HG03066 (cell line): ENCODE measurements around the gene RUNDC3A.

Source experiments
- ATAC-seq: cut with Tn5 transposase; IDR thresholded peaks from one replicate; pipeline ENCODE4 v1.9.1; 2021; ENCODE audit warnings: low read depth; ENCODE audit not compliant: unreplicated experiment

RUNDC3A gene

DNA sequence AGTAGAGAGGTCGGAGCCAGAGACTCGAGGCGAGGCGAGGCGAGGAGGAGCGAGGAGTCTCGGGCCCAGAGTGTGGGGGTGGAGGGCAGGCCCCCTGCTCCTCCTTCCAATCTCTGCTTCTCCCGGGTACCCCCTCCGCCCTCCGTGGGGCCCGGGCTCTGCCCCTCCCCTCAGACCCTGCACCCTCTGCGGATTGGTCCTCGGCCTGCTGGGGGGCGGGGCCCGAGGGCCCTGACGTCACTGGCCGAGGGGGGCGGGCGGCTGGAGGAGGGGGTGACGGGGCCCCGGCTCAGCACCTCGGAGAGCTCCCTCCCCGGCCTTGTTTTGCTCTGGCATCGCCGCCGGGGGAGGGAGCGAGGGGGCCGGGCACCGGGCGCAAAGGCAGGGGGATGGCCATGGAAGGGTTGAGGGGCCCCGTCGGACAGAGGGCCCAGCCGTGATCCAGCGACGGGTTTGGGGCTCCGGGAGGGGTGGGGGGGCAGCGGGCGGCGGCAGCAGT lies at the start of gene RUNDC3A:
Gene RUNDC3A, plus strand, starts transcription at position 282 of the 499 bp plus-strand sequence. CDS start 232 bp downstream, outside the sequence.
- ATAC-seq: no peak

DNA sequence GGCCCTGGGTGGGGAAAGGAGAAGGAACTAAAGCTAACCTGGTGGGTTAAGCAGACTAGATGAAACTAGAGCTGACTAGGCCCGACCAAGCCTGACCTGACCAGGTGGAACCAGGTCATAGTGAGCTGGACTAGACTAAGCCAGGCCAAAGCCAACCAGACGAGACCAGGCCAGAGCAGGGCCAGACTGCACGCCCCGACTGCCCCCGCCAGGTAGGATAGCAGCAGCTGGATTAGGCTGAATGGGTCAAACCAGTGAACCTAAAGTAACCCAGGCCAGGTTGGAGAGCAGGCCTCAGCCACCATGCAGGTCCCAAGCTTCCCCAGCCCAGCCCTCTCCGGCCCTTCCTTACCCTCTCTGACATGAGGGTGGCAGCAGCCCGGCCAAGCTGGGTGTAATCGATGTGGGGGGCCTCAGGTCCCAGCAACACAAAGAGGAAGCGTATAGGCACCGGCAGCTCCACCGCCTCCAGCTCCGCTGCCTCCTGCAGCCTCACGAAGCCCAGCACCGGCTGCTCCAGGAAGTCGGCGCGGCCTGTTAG lies 49.5 kb upstream of the RUNDC3A start:
- no peak for ATAC-seq

DNA sequence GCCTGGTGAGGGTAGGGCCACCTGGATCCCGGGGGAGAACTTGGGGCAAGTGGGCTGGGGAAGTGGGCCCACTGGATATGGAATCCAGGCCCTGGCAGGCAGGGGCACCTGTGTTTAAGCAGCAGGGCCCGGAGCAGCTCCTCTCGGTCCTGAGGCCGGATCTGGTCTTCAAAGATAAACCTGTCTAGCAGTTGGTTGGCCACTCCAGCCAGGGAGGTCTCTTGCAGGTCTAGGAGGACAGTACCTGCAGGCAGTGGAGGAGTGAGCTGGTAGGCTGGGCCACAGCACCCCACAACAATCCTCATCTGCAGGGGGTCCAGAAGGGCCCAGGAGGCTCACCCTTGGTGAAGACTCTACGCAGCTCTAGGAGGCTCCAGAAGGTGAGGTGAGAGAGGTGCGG lies 48.1 kb upstream of the RUNDC3A start:
- no peak for ATAC-seq

DNA sequence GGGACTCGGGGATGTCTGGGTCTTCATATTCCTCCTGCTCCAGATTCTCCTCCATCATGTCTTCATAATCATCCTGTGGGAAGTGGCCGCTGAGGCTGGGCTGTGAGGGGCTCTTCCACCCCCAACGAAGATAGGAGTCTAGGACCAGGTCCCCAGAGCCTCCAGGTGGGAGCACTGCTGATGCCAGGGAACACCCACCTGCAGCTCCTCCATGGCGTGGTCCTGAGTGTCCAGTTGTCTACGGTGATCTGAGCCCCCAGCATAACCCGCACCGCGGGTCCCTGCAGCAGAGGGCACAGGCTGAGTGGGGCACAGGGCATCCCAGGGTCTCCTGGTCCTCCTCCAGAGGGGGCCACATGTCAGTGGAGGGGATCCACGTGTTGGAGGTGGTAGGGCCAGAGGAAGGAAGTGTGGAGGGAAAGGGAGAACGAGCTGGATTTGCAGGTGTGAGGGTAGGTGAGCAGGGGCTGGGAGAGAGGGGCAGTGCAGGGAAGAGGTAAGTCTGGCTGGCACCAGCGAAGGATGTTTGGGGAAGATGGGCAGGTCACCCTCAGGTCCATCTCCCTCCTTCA lies 45.7 kb upstream of the RUNDC3A start:
- no peak for ATAC-seq

DNA sequence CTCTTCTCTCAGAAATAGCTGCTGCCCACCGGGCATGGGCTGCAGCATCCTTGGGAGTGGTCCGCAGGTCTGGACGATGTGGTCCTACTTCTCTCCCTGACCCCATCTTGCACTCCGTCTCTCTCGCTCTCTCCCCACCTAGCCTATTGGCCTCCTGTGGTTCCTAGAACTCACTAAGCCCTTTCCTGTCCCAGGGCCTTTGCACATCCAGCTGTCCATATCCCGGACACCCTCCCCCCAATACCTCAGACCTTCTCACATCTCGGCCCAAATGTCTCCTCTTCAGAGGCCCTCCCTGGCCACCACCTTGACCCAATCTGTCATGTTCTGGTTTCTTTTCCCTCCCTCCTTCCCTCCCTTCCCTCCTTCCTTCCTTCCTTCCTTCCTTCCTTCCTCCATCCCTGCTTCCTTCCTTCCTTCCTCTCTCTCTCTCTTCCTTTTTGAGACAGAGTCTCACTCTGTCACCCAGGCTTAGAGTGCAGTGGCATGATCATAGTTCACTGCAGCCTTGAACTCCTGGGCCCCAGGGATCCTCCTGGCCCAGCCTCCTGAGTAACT lies 45.0 kb upstream of the RUNDC3A start:
- ATAC-seq: no peak

DNA sequence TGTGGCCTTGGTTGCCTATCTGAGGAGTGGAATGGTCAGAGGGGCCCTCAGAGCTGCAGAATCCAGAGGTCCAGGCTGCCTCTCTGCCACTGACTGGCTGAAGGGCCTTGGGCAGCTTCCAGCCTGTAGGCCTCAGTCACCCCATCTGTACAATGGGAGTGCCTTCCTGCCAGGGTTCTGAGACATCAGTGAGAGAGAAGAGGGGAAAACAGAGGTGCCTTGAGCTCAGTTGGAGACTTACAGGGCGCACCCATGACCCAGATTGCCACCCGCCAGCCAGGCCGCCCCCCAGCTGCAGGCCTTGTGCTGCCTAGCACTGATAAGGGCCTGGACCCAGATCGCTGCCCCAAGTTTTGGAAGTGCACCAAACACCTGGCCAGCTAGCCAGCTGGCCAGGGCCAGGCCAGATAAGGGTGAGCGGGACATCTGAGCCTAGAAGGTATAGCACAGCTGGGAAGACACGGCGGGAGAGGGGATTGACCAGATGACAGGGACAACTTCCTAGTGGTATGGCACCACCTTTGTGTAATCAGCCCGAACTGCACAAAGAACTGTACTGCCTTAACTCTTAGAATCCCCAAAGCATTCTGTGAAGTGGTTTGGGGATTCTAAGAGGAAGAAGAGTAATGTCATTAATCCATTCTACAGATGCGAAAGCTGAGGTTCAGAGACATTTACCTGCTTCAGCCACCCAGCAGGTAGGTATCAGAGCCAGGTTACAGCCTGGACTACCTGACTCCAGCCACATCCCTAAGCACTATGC lies 41.8 kb upstream of the RUNDC3A start:
- no peak for ATAC-seq

DNA sequence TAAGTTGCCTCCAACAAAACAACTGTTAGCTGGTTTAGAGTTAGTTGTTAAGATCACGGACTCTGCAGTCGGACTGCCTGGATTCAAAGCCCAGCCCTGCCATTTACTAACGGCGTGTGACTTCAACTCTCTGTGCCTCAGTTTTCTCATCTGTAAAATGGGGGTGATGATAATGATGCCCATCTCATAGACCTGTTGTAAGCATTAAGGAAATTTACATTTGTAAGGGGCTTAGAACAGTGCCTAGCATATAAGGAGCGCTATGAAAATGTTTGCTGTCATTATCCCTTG lies 41.3 kb upstream of the RUNDC3A start:
- no peak for ATAC-seq

DNA sequence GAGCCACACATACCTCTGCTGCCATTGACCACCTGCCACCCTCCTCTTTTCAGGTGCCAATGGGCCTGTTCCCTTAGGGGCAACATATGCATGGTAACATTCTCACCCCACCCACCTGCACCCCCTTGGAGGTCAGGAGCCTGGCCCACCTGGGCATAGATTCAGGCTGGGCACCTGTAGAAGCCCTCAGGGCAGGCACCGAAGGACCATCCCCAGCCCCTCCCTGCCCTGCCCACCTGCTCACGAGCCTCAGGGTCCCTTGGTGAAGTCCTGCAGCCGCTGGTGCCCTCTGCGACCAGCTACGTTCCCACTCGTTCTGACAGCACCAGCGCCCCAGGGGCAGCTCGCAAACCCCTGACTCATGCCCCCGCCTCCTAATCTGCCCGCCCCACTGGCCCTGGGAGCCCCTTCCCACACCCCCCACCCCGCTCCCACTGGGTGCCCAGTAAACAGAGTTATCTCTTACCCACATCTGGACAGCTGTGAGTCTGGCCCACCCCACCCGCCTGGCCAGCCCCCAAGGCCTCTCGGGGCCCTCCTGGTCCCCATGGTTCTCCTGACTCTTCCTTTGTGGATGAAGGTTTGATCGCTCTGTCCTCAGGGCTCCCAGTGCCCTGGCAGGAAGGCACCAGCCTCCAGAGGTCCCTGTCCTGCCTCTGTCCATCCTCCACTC lies 40.4 kb upstream of the RUNDC3A start, which contains the start of gene SLC4A1:
Gene SLC4A1, minus strand, starts transcription at position 318 of the 673 bp plus-strand sequence. CDS start 5,269 bp downstream, outside the sequence.
- ATAC-seq: no peak

DNA sequence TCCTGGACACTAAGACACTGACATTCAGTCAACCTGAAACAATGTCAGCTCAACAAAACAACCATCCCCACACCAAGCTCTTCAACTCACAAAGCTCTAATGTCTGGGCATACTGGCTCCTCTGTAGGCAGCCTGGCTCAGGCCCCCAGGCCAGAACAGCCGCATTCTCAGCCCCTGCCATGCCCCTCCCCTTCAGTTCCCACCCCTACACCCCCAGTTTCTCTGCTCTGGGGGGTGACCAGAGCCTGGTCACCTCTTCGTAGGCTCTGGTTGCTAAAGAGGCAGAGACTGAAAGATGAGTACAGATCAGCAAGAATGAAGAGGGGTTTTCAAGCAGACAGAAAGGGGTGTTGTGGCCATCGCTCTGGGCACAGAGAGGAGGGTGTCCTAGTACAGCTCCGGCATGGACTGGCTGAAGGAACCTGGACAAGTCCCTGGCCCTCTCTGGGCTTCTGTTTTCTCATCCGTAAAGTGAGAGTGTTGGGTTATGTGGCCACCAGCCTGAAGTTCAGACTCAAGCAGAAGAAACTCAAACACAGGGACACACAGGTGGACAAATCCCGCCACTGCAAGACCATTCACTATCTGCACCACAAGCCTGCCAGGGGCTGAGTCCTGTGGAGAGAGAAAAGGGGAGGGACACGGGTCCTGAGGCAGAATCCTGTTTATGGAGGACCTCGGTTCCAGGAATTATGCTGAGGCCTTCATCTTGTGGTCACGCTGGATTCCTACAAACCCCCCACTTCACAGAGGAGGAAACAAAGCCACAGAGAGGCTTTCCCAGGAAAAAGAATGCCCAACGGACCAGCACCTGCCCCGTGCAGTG lies 39.5 kb upstream of the RUNDC3A start:
- ATAC-seq: no peak

DNA sequence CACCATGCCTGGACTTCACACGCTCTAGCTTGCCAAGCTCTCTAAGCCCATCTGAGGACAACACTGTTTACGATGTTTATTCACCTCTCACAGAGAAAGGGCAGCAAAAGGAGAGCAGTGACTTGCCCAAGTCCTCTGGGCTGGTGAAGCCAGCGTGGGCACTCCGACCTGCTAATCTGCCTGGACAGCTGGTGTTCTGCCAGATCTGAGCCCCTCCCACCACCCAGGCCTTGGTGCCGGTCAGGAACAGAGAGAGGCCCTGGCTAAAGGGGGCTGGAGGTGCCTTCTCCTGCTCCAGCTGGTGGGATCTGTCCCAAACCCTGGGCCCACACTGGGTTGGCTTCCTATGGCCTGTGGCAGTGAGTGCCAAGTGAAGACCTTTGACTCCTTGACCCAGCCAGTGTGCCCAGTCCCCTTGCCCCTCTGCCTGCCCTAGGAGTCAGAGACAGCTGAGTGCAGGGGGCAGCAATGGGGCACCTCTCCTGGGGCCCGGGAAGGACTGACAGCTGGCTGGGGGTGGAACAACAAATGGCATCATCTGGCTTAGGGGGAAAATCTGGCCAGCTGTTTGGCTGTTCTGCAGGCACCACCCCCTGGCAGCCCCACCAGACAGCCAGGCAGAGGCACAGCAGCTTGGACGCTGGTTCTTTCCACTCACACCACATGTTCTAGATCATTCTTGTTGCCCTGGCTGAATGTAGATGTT lies 38.7 kb upstream of the RUNDC3A start:
- ATAC-seq: no peak

DNA sequence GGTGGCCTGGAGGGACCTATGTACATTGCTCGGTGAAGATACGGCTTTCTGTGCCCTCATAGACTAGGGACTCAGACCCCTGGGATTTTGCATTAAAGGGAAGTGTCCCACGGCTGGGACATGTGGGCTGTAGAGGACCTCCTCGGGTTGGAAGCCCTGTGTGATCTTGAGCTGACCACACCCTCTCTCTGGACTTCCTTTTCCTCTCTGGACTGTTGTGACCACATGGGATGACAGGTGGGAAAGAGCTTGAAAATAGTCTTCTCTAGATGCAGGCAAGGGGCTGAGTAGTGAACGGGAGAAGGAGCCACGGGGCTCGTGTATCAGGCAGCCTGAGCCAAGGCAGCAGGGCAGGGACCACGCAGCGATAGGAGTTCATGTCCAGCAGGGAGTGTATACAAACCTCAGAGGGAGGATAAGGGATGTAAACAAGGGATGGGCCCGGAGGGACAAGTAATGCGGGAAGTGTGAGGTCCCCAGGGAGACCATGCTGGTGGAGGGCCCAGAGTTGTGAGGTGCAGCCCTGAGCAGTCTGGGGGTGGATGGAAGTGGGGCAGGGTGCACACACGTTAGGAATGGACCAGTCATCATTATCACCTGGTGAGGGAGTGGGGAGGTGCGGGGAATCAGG lies 36.0 kb upstream of the RUNDC3A start:
- no peak for ATAC-seq

DNA sequence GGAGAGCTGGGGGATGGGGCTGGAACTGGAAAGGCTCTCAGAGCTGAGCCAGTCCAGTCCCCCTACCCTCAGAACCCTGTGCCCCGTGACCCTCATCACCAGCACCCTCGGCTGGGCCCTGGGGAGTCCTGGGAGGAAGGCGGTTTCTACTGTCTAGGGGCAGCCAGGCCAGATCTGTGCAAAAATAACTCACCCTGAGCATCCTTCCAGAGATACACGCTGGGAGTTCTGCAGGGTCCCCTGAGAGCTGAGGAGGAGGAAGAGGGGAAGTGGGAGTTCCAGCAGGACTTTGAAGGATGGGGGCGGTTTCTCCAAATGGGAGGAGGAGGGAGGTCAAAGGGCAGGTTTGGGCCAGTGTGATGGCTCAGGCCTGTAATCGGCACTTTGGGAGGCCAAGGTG lies 35.4 kb upstream of the RUNDC3A start:
- no peak for ATAC-seq

DNA sequence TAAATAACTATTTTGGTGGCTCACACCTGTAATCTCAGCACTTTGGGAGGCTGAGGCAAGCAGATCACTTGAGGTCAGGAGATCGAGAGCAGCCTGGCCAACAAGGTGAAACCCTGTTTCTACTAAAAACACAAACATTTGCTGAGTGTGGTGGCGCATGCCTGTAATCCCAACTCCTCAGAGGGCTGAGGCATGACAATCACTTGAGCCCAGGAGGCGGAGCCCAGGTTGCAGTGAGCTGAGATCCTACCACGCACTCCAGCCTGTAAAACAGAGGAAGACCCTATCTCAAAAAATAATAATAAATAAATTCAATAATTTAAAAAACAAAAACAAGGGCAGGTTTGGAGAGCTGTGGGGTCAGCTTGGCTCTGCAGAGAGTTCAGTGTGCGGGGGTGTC lies 34.8 kb upstream of the RUNDC3A start:
- ATAC-seq: no peak

DNA sequence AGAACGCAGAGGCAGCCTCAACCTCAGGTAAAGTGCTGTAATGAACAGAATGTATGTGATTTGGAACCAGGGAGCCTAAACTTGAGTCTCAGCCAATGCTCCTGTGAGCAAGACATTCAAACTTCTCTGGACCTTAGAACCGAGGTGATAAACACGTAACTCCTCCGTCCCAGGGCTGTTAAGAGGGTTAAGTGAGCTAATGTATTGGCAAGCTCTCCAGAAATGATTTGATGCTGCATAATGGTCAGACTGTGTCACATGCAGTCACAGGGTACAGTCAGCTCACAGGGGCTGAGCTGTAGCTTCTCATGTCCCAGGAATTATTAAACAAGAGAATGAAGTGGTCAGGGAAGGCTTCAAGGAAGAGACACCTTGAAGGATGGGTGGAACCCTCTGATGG lies 30.4 kb upstream of the RUNDC3A start:
- ATAC-seq: no peak

DNA sequence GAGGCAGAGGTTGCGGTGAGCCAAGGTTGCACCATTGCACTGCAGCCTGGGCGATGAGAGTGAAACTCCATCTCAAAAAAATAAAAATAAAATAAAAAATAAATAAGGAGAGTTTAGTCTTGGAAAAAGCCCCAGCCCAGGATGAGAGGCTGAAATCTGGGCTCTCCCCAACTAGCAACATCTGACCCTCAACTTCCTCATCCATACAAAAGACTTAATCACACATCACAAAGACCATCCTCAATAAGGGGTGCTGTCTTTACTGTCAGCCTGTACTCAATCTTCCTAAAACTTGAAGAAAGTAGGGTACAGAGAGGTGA lies 29.1 kb upstream of the RUNDC3A start:
- no peak for ATAC-seq

DNA sequence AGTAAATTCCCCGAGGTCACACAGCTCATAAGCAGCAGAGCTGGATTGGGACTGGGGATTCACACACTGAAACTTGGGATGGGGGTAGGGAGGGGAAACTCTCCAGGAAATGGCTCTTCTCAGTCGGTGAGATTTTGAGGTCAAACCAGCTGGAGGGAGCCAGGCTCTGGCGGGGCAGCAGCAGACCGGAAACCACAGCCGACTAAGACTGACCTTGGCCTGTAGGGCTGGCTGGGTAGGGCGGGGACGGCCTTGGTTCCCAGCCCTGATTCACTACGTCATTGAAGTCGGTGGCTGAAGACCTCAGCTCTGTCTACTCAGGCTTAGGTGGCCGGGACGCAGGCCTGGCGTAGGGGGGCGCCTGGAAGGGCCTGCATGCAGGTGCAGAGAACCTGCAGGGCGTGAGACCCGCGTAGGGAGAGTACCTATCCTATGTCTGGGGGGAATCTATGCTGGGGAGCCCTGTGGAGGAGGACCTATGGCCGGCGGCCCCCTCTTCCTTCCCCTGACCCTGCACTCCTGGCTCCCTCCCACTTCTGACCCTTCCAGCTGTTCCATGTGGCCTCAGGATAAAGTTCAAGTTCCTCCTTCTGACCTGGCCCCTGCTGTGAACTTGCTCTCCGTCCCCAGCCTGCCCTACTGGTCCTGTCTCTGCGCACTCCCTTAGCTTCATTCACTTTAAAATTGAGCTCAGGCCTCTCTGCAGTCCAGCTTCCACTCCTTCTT lies 28.6 kb upstream of the RUNDC3A start:
- ATAC-seq: peak; percentile 92

DNA sequence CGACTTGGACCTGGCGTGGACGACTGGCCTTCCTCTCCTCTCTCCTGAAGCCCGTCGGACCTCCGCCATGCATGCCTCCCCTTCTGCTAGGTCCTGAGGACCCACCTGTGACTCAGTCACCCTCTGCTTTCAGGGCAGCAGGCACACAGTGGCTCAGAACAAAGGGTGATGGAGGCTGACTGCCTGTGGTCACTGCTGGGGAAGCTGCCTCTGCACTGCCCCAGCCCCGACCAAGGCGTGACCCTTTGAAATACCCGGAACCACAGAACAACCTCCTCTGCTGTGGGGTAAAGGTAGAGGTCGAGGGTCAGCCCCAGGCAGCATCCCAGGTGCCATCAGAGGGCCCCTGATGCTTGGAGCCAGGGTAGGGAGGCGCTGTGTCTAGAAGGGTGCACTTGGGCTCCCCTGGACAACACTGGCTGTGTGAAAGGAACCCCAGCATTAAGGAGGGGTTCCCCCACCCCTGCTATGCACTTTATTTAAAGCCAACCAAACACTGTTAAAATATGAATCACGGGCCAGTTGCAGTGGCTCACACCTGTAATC lies 27.9 kb upstream of the RUNDC3A start:
- ATAC-seq: no peak

DNA sequence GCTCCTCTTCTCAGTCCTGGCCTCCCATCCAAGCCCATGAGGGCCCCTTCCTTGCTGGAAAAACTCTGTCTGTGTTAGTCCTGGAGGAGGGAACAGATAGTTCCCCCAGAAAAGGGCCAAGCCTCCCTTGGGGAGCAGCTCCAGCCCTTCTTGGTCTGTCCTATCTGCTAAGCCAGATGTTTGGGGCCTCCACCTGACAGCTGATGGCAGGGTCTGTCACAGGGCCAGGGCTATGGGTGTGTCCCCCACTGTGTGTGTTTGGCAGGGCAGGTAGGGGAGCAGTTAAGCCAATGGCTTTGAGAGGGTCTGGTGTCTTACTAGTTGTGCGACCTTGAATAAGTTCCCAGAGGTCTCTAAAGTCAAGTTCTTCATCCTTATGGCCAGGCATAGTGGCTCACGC lies 26.8 kb upstream of the RUNDC3A start:
- ATAC-seq: no peak
